DOHH2 (cell line): Measurements from ENCODE around the gene MSLN.

Source experiments
- EZH2phosphoT487 ChIP-seq: fragments of 200-600 bp; sonication (generic); IDR thresholded peaks from 2 replicates; pipeline ENCODE4 v1.6.1; 2017; ENCODE audit warnings: borderline replicate concordance, mild to moderate bottlenecking, antibody characterized with exemption, low read length, moderate library complexity, mixed read lengths
- TF ChIP-seq, protein P1 (sequence below): fragments of 200-600 bp; sonication (generic); IDR thresholded peaks from one replicate; pipeline ENCODE4 v1.5.1; 2014; ENCODE audit warnings: antibody characterized with exemption, mild to moderate bottlenecking, low read depth, low read length; ENCODE audit not compliant: poor library complexity, severe bottlenecking

DNA sequence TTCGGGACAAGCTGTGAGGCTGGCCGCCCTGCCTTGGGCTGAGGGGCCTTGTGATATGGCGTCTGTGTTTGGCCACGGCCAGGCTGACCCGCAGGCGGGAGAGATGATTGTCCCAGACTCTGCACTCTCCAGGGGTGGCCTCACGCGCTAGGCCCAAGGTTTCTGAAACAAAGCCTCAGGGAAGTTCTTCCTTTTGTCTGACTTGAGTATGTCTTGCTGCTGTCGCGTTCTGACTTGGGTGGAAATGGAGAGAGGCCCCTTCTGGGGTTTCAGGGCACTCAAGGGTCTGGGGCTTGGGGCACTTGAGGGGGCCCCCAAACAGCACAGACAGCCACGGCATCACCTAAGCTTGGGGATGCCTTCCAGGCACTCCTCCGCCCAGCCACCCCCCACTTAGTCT lies 49.5 kb upstream of the MSLN start:
- TF ChIP-seq, protein P1, sequence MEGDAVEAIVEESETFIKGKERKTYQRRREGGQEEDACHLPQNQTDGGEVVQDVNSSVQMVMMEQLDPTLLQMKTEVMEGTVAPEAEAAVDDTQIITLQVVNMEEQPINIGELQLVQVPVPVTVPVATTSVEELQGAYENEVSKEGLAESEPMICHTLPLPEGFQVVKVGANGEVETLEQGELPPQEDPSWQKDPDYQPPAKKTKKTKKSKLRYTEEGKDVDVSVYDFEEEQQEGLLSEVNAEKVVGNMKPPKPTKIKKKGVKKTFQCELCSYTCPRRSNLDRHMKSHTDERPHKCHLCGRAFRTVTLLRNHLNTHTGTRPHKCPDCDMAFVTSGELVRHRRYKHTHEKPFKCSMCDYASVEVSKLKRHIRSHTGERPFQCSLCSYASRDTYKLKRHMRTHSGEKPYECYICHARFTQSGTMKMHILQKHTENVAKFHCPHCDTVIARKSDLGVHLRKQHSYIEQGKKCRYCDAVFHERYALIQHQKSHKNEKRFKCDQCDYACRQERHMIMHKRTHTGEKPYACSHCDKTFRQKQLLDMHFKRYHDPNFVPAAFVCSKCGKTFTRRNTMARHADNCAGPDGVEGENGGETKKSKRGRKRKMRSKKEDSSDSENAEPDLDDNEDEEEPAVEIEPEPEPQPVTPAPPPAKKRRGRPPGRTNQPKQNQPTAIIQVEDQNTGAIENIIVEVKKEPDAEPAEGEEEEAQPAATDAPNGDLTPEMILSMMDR, result no peak
- no peak for TF ChIP-seq EZH2phosphoT487
